ENCODE results near the gene CHMP2B.

DNA sequence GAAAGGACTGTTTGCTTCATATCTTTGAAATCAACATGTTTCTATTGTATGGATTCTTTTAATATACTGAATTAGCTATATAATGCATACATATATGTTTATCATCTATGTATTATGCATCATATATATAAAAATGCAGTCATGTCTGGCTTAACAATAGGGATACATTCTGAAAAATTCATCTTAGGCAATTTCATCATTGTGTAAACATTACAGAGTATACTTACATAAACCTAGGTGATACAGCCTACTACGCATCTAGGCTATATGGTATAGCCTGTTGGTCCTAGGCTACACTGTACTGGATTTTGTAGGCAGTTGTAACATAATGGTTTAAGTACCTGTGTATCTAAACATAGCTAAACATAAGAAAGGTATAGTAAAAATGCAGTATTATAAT lies 21.7 kb downstream of the CHMP2B start:
- TF ChIP-seq, protein P1, sequence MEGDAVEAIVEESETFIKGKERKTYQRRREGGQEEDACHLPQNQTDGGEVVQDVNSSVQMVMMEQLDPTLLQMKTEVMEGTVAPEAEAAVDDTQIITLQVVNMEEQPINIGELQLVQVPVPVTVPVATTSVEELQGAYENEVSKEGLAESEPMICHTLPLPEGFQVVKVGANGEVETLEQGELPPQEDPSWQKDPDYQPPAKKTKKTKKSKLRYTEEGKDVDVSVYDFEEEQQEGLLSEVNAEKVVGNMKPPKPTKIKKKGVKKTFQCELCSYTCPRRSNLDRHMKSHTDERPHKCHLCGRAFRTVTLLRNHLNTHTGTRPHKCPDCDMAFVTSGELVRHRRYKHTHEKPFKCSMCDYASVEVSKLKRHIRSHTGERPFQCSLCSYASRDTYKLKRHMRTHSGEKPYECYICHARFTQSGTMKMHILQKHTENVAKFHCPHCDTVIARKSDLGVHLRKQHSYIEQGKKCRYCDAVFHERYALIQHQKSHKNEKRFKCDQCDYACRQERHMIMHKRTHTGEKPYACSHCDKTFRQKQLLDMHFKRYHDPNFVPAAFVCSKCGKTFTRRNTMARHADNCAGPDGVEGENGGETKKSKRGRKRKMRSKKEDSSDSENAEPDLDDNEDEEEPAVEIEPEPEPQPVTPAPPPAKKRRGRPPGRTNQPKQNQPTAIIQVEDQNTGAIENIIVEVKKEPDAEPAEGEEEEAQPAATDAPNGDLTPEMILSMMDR (conservative IDR thresholded peaks at IDR 0.05; ENCODE audit: low read depth, low read length) = no peak
- TF ChIP-seq EZH2 (IDR thresholded peaks at IDR 0.05; ENCODE audit: low read length, unreplicated experiment) = no peak

Data from PC-3 (cell line).